Measurements from ENCODE around the gene BMPER.

DNA sequence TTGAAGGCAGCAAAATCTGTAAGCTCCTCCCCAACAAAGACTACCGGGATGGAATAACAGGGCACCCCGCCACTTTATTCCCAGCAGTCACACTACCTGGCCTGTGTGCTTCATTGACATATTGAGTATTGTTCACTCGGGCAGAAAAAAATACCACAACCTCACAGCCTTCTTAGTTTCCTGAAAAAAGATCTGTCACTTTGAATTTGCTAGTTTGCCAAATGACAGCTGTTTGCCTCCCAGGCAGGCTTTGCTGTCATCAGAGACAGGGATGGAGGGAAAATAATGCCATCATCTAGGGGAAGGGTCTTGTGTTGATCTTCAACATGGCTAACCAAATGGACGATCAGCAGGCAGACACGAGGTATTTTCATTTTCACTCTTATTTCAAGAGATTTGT lies 26.9 kb downstream of the BMPER start:
- TF ChIP-seq CTCF (conservative IDR thresholded peaks at IDR 0.05; ENCODE audit: low read depth, low read length), result no peak
- no peak for TF ChIP-seq EZH2 (IDR thresholded peaks at IDR 0.05; ENCODE audit: borderline replicate concordance, low read depth, low read length, poor library complexity, severe bottlenecking)
